ENCODE data around the gene CCNG2. TPM values are rescaled to one million over a fixed set of nuclear protein-coding genes. Genes with fewer than 3 reads are reported as not detected.

CCNG2 gene
- total RNA-seq, 1 experiment from 2014 or later, result 10.6 TPM

DNA sequence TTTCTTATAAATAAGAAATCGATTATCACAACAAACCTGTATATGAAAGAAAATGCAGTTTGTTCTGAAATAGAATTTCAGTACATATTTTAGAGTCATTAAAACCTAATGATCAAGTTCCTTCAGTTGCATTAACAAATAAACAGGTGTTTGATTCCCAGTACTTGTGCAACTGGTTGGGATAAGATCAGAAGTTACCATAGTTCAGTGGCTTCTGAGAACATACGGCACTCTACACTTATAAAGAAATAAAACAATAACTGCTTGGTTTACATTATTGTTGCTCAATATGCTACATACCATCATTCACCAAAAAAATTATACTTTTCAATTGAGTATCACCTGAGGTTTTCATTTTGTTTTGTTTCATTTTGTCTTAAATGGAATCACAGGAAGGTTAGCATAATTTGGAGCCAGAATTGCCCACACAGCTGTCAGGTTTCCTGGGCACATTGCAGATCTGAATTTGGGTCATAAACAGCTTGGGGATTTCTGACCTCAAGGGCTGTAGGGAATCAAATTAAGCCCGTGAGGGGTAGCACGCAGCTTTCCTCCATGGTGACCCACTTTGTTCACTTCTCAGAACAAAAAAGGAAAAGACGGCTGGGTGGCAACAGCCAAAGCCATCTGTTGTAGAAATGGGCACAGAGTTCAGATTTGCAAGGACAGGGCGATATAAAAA, 14.9 kb upstream of the CCNG2 start:
- TF ChIP-seq, protein P1, sequence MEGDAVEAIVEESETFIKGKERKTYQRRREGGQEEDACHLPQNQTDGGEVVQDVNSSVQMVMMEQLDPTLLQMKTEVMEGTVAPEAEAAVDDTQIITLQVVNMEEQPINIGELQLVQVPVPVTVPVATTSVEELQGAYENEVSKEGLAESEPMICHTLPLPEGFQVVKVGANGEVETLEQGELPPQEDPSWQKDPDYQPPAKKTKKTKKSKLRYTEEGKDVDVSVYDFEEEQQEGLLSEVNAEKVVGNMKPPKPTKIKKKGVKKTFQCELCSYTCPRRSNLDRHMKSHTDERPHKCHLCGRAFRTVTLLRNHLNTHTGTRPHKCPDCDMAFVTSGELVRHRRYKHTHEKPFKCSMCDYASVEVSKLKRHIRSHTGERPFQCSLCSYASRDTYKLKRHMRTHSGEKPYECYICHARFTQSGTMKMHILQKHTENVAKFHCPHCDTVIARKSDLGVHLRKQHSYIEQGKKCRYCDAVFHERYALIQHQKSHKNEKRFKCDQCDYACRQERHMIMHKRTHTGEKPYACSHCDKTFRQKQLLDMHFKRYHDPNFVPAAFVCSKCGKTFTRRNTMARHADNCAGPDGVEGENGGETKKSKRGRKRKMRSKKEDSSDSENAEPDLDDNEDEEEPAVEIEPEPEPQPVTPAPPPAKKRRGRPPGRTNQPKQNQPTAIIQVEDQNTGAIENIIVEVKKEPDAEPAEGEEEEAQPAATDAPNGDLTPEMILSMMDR (conservative IDR thresholded peaks at IDR 0.05), result no peak
- H3K23me2 ChIP-seq (ENCODE audit: insufficient read length, low read depth, low read length, poor library complexity, severe bottlenecking), result no peaks in the 10 kb centered on the region
- H3K36me3 Mint-ChIP-seq (ENCODE audit: insufficient read depth in 1 of 3, low read depth in 3 of 3), result no peaks in the 10 kb centered on the region

More for the DNA sequence above, 14.9 kb upstream of the CCNG2 start:
- Histone ChIP-seq H4K5ac (ENCODE audit: insufficient read length, low read depth, low read length) (no peak overlapping the region), H2BK20ac (ENCODE audit: low read depth, low read length, poor library complexity, severe bottlenecking) (no peak overlapping the region), H2AFZ (ENCODE audit: low read length) (no peak overlapping the region), H4K91ac (ENCODE audit: insufficient read length, low read depth, low read length) (no peak overlapping the region), H3K27ac (ENCODE audit: insufficient read length, low read depth, low read length) (no peak overlapping the region), H3K18ac (ENCODE audit: insufficient read length, low read depth, low read length) (no peak overlapping the region), H3K4me1 (ENCODE audit: insufficient read depth, low read length) (no peaks in the 10 kb centered on the region; the same call in 1 of the 2 replicates), H3T11ph (ENCODE audit: low read length) (no peak overlapping the region), H3K14ac (ENCODE audit: insufficient read depth, low read length) (no peak overlapping the region), H2BK5ac (ENCODE audit: insufficient read length, low read length) (no peak overlapping the region), H2BK12ac (ENCODE audit: insufficient read length, low read depth, low read length) (no peak overlapping the region), H3K9ac (ENCODE audit: extremely low read depth, insufficient read length, low read length) (no peak overlapping the region), H2BK15ac (ENCODE audit: low read depth, low read length) (no peak overlapping the region), H4K8ac (replicated peaks; ENCODE audit: insufficient read length, low read depth, low read length) (no peak overlapping the region), H3K9me3 (ENCODE audit: control insufficient read depth, low read depth, low read length) (no peaks in the 10 kb centered on the region), H4K20me1 (ENCODE audit: control insufficient read depth, insufficient read depth, insufficient read length) (no peaks in the 10 kb centered on the region), H3K4me2 (ENCODE audit: insufficient read depth, insufficient read length, low read length) (no peak overlapping the region), H3K79me1 (ENCODE audit: insufficient read depth, low read depth, low read length, poor library complexity, severe bottlenecking) (no peaks in the 10 kb centered on the region), H3K23ac (ENCODE audit: insufficient read length, low read depth, low read length) (no peak overlapping the region), H3K79me2 (ENCODE audit: insufficient read depth, low read length) (no peaks in the 10 kb centered on the region), H3K56ac (ENCODE audit: insufficient read length, low read depth, low read length) (no peak overlapping the region), H2AK5ac (ENCODE audit: insufficient read length, low read length) (no peak overlapping the region), H3K27me3 (ENCODE audit: insufficient read depth, low read length) (no peaks in the 10 kb centered on the region), H2BK120ac (ENCODE audit: low read depth, low read length, poor library complexity, severe bottlenecking) (no peak overlapping the region), H3K4ac (ENCODE audit: low read depth, low read length) (no peak overlapping the region)
- no peak overlapping the region for H3K27ac Mint-ChIP-seq
- DNase-seq, result no peak
- no peaks in the 10 kb centered on the region for H3K9me3 Mint-ChIP-seq
- no CpG with 5 or more reads among the region's 6 CpGs for WGBS (ENCODE audit: extremely low coverage, insufficient read length, low lambda C conversion rate)
- no peaks in the 10 kb centered on the region for H3K27me3 Mint-ChIP-seq (ENCODE audit: low read depth)
- no peak overlapping the region for H3K4me3 Mint-ChIP-seq
- peaks cover 3 to 14% of the 10 kb centered on the region in 2 experiments; a peak in 3 of 4 replicates for H3K4me1 Mint-ChIP-seq

Measured in H9 (cell line).